Uterus (tissue), 4 donors: ENCODE measurements around the gene TFEB. TPM values are rescaled to one million over a fixed set of nuclear protein-coding genes. Genes with fewer than 3 reads are reported as not detected.

Experiments
- DNase-seq, 2 donors: peaks; one replicate each; pipeline ENCODE4 v3.0.0-alpha.2; 2019 to 2020
- H3K27ac ChIP-seq, 2 donors: fragments of 200-600 bp; sonication (generic); 1 replicate in 1 of 2; 2 replicates in 1 of 2; pipeline ENCODE4 v1.5.1; 2016 to 2018
- H3K27me3 ChIP-seq, 2 donors: fragments of 200-600 bp; sonication (generic); one replicate each; pipeline ENCODE4 v1.5.1; 2018 to 2019; ENCODE audit warnings: control low read depth in 1 of 2
- H3K36me3 ChIP-seq, 2 donors: fragments of 200-600 bp; sonication (generic); one replicate each; pipeline ENCODE4 v1.5.1; 2019; ENCODE audit warnings: control low read depth in 1 of 2
- H3K4me1 ChIP-seq, 2 donors: fragments of 200-600 bp; sonication (generic); one replicate each; pipeline ENCODE4 v1.5.1; 2018 to 2019; ENCODE audit warnings: control low read depth in 1 of 2
- H3K4me3 ChIP-seq, 2 donors: fragments of 200-600 bp; sonication (generic); 1 replicate in 1 of 2; 2 replicates in 1 of 2; pipeline ENCODE4 v1.5.1; 2018 to 2019; ENCODE audit warnings: mild to moderate bottlenecking in 1 of 2
- H3K9me3 ChIP-seq, 2 donors: fragments of 200-600 bp; sonication (generic); one replicate each; pipeline ENCODE4 v1.5.1; 2019; ENCODE audit warnings: control low read depth in 1 of 2
- CTCF ChIP-seq, 4 experiments: fragments of 200-600 bp in 2 of 4; fragments of 450-650 bp in 2 of 4; sonication (generic) in 2 of 4; IDR thresholded peaks; one replicate each; pipeline ENCODE4 v1.5.1; 2016 to 2019; ENCODE audit warnings: antibody characterized with exemption in 4 of 4, mild to moderate bottlenecking in 2 of 4, moderate library complexity in 1 of 4
- POLR2A ChIP-seq, 2 donors: fragments of 450-650 bp; IDR thresholded peaks; one replicate each; pipeline ENCODE4 v1.6.1; 2016; ENCODE audit warnings: antibody characterized with exemption in 2 of 2, mild to moderate bottlenecking in 1 of 2, moderate library complexity in 1 of 2
- intact Hi-C: fragments of 100-400 bp; cut with DNase I; formaldehyde crosslinking; loops from one replicate; pipeline ENCODE4 v1.15.1; 2023; ENCODE audit warnings: low total_unique reads
- total RNA-seq, 4 donors: library from RNA; depleted of rRNA in 3 of 4; stranded (reverse); fragments of >200 nt in 3 of 4; gene quantifications; one replicate each; pipeline versions ENCODE4 v1.1.0 to v1.2.4, GENCODE V29; 2014 to 2023
- donor health status: DM: yes; HTN: yes; CAD: no.

Gene TFEB
- total RNA-seq, 4 donors from 2014 or later = 8.8 to 31.7 (median 17.0) TPM

GRCh38 chr6:41680182-41680965 lies 55.0 kb downstream of the TFEB start:
- intact Hi-C loops = loop anchor here (5.0 to 10.0 kb wide), 2 partner anchors 78 to 216 kb away; no protein-coding TSS in a partner anchor
- no peak overlapping the region for H3K4me3 ChIP-seq
- H3K27ac ChIP-seq = no peak overlapping the region
- H3K9me3 ChIP-seq = no peaks in the 10 kb centered on the region
- H3K27me3 ChIP-seq = no peaks in the 10 kb centered on the region
- peaks cover 0 to 12% of the 10 kb centered on the region in 2 donors for H3K4me1 ChIP-seq
- H3K36me3 ChIP-seq = no peaks in the 10 kb centered on the region
- DNase-seq = no peak
- TF ChIP-seq CTCF (IDR thresholded peaks at IDR 0.05) (no peak), POLR2A (IDR thresholded peaks at IDR 0.05) (no peak)

DNA sequence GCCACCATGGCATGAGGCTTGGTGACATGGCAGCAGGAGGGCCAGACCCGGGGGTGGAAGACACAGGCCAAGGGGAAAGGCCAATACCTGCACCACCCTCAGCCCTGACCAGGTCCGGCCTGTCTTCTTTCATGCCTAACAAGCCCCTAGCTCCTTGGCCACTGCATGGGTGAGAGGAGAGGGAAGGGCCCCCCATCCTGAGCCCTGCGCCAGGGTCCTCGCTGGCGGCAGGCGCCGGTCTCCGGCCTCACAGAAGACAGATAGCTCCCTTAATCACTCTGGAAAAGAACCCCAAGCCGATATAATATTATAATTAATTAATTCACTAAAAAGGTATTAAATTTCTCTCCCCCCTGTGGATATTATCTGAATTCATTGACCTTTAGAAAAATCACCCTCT lies 55.7 kb downstream of the TFEB start:
- H3K27me3 ChIP-seq = no peaks in the 10 kb centered on the region
- H3K4me3 ChIP-seq = no peak overlapping the region
- intact Hi-C loops = loop anchor here (5.0 to 10.0 kb wide), 2 partner anchors 77 to 215 kb away; no protein-coding TSS in a partner anchor
- no peaks in the 10 kb centered on the region for H3K9me3 ChIP-seq
- DNase-seq = no peak
- no peak for TF ChIP-seq CTCF (IDR thresholded peaks at IDR 0.05)
- no peak for TF ChIP-seq POLR2A (IDR thresholded peaks at IDR 0.05)
- H3K36me3 ChIP-seq = no peaks in the 10 kb centered on the region
- H3K27ac ChIP-seq = no peak overlapping the region
- peaks cover 0 to 12% of the 10 kb centered on the region in 2 donors for H3K4me1 ChIP-seq

GRCh38 chr6:41678511-41679084 lies 56.8 kb downstream of the TFEB start:
- intact Hi-C loops = no loop called here
- TF ChIP-seq POLR2A (IDR thresholded peaks at IDR 0.05) (no peak), CTCF (IDR thresholded peaks at IDR 0.05) (no peak)

GRCh38 chr6:41677124-41677921 lies 58.1 kb downstream of the TFEB start:
- Histone ChIP-seq H3K27ac (no peak overlapping the region), H3K27me3 (no peaks in the 10 kb centered on the region), H3K9me3 (no peaks in the 10 kb centered on the region), H3K4me1 (peaks cover 0 to 4% of the 10 kb centered on the region in 2 donors), H3K36me3 (no peaks in the 10 kb centered on the region), H3K4me3 (no peak overlapping the region)
- DNase-seq = no peak
- intact Hi-C loops = no loop called here
- TF ChIP-seq POLR2A (IDR thresholded peaks at IDR 0.05) = no peak
- TF ChIP-seq CTCF (IDR thresholded peaks at IDR 0.05) = no peak

More at GRCh38 chr6:41678511-41679084, 56.8 kb downstream of the TFEB start:
- Histone ChIP-seq H3K36me3 (no peaks in the 10 kb centered on the region), H3K4me1 (peaks cover 0 to 12% of the 10 kb centered on the region in 2 donors), H3K27ac (no peak overlapping the region), H3K27me3 (no peaks in the 10 kb centered on the region), H3K9me3 (no peaks in the 10 kb centered on the region), H3K4me3 (no peak overlapping the region)
- no peak for DNase-seq
